K562 (cell line): ENCODE results near the gene CHGA. TPM values are rescaled to one million over a fixed set of nuclear protein-coding genes. Genes with fewer than 3 reads are reported as not detected.

Experiments
- ATAC-seq: fragments of 200-7000 bp; cut with Tn5 transposase; 3 replicates; pipeline ENCODE4 v1.9.1; 2020; ENCODE audit warnings: moderate library complexity
- BruUV-seq: library from RNA; stranded (reverse); fragments of 400-500 nt; replicated peaks from 2 replicates; lab custom pipeline; 2021; lab: Mats Ljungman, UMichigan
- CTCF ChIA-PET: fragments of 300-600 bp; formaldehyde crosslinking; extraction: SDS; loops from one replicate; lab custom pipeline; 2021; ENCODE audit warnings: low intra/inter-chr PET ratio; lab: Yijun Ruan, JAX
- POLR2A ChIA-PET: fragments of 300-600, 350-650 bp; sonication (Branson Sonifier 250); formaldehyde crosslinking; extraction: SDS; loops from one replicate; lab custom pipeline; 2021; ENCODE audit warnings: antibody characterized with exemption, inconsistent platforms; lab: Yijun Ruan, JAX
- DNase-seq, 4 experiments: peaks; one replicate each; pipeline versions ENCODE4 v3.0.0 to v3.0.0-alpha.2; 2011 to 2018; ENCODE audit warnings: low spot score in 3 of 4, mixed read lengths in 3 of 4; ENCODE audit errors: extremely low read depth in 1 of 4
- FAIRE-seq: peaks from 2 replicates; lab custom pipeline; 2011; peaks lifted over from hg19 to GRCh38; lab: Jason Lieb, UNC
- H2AFZ ChIP-seq: 2 replicates; pipeline ENCODE4 v1.6.0; 2011; ENCODE audit warnings: low read depth, low read length, control low read depth, inconsistent platforms
- H3K27ac ChIP-seq: fragments of 200-600 bp; 3 replicates; pipeline ENCODE4 v1.8.0; 2011; ENCODE audit warnings: low read depth, mild to moderate bottlenecking, control low read depth, inconsistent platforms, low read length, moderate library complexity, mixed read lengths; ENCODE audit errors: extremely low read depth
- H3K27me3 ChIP-seq, 2 experiments: fragments of 300-600 bp in 1 of 2; 2 replicates in 1 of 2; 3 replicates in 1 of 2; pipeline versions ENCODE4 v1.6.0 to v1.8.0; 2011; ENCODE audit warnings: inconsistent platforms in 2 of 2, low read length in 2 of 2, mild to moderate bottlenecking in 1 of 2, mixed read lengths in 1 of 2, moderate library complexity in 1 of 2; ENCODE audit not compliant: control insufficient read depth in 2 of 2, insufficient read depth in 2 of 2
- H3K36me3 ChIP-seq: fragments of 300-600 bp; 3 replicates; pipeline ENCODE4 v1.8.0; 2011; ENCODE audit warnings: mild to moderate bottlenecking, low read length, inconsistent platforms; ENCODE audit not compliant: control insufficient read depth, insufficient read depth
- H3K4me1 ChIP-seq, 2 experiments: fragments of 200-600 bp in 1 of 2; replicated peaks in 1 of 2; 2 replicates in 1 of 2; 3 replicates in 1 of 2; pipeline versions ENCODE4 v1.5.1 to v1.8.0; 2011; ENCODE audit warnings: inconsistent platforms in 2 of 2, low read length in 2 of 2, mild to moderate bottlenecking in 1 of 2, mixed read lengths in 1 of 2, moderate library complexity in 1 of 2; ENCODE audit not compliant: control insufficient read depth in 2 of 2, insufficient read depth in 2 of 2
- H3K4me2 ChIP-seq: 2 replicates; pipeline ENCODE4 v1.6.1; 2011; ENCODE audit warnings: low read length, control low read depth, inconsistent platforms, mixed read lengths; ENCODE audit not compliant: insufficient read depth
- H3K4me3 ChIP-seq: fragments of 200-600 bp; sonication (generic), shearing (Covaris generic); 2 replicates; pipeline ENCODE4 v1.5.1; 2016; ENCODE audit warnings: control low read depth, inconsistent platforms
- H3K79me2 ChIP-seq: fragments of 200-600 bp; 3 replicates; pipeline ENCODE4 v1.8.0; 2011; ENCODE audit warnings: low read length, inconsistent platforms; ENCODE audit not compliant: control insufficient read depth, insufficient read depth
- H3K9ac ChIP-seq, 2 experiments: 2 replicates each; pipeline versions ENCODE4 v1.6.0 to v1.6.1; 2011; ENCODE audit warnings: low read depth in 2 of 2, low read length in 2 of 2, control low read depth in 1 of 2, inconsistent platforms in 1 of 2, mild to moderate bottlenecking in 1 of 2, mixed read lengths in 1 of 2; ENCODE audit not compliant: insufficient read depth in 1 of 2
- H3K9me1 ChIP-seq: one replicate; pipeline ENCODE4 v1.6.0; 2011; ENCODE audit warnings: inconsistent platforms, mild to moderate bottlenecking, low read length, moderate library complexity; ENCODE audit not compliant: control insufficient read depth, insufficient read depth
- H3K9me3 ChIP-seq: replicated peaks from 2 replicates; pipeline ENCODE4 v1.5.1; 2011; ENCODE audit warnings: low read depth, low read length, inconsistent platforms; ENCODE audit not compliant: control insufficient read depth, insufficient read depth
- H4K20me1 ChIP-seq: replicated peaks from 2 replicates; pipeline ENCODE4 v1.6.1; 2011; ENCODE audit warnings: low read length, inconsistent platforms, mixed read lengths; ENCODE audit not compliant: control insufficient read depth, insufficient read depth
- ELF4 ChIP-seq: fragments of 450-650 bp; formaldehyde crosslinking; IDR thresholded peaks from 2 replicates; pipeline ENCODE4 v1.4.0; 2022; ENCODE audit warnings: missing genetic modification characterization
- GATAD2B ChIP-seq: fragments of 450-650 bp; IDR thresholded peaks from 2 replicates; pipeline ENCODE4 v1.6.1; 2017; ENCODE audit warnings: mild to moderate bottlenecking, borderline replicate concordance
- KDM5B ChIP-seq: fragments of 200-600 bp; sonication (generic); IDR thresholded peaks from 2 replicates; pipeline ENCODE4 v1.6.1; 2012; ENCODE audit warnings: low read depth, mild to moderate bottlenecking, moderate library complexity, low read length, control low read depth, inconsistent platforms; ENCODE audit not compliant: insufficient replicate concordance
- MEF2D ChIP-seq: conservative IDR thresholded peaks from 2 replicates; pipeline ENCODE4 v1.6.1; 2016; ENCODE audit warnings: low read depth, missing genetic modification characterization, missing compliant biosample characterization
- MLLT1 ChIP-seq, 2 experiments: fragments of 450-650 bp; IDR thresholded peaks; 2 replicates each; pipeline ENCODE4 v1.6.1; 2016
- POLR2B ChIP-seq: fragments of 450-650 bp; IDR thresholded peaks from 2 replicates; pipeline ENCODE4 v1.6.1; 2018; ENCODE audit warnings: low read depth; ENCODE audit not compliant: partially characterized antibody
- PTRF ChIP-seq: fragments of 450-650 bp; IDR thresholded peaks from 2 replicates; pipeline ENCODE4 v1.6.1; 2016; ENCODE audit warnings: mild to moderate bottlenecking, missing genetic modification characterization, missing compliant biosample characterization
- PTTG1 ChIP-seq: fragments of 450-650 bp; IDR thresholded peaks from 2 replicates; pipeline ENCODE4 v1.6.1; 2016; ENCODE audit warnings: low read depth, mild to moderate bottlenecking, missing genetic modification characterization, missing compliant biosample characterization
- RFX7 ChIP-seq: fragments of 250-450 bp; sonication (Bioruptor Pico); IDR thresholded peaks from 2 replicates; pipeline ENCODE4 v1.5.1; 2021; ENCODE audit warnings: mild to moderate bottlenecking
- SRF ChIP-seq, 2 experiments: fragments of 250-450, 450-650 bp in 1 of 2; sonication (Bioruptor Pico) in 1 of 2; sonication (generic) in 1 of 2; formaldehyde crosslinking; IDR thresholded peaks; 2 replicates each; pipeline versions ENCODE4 v1.5.0 to v1.5.1; 2020 to 2022; ENCODE audit warnings: mild to moderate bottlenecking in 1 of 2, missing genetic modification reagents in 1 of 2
- TRIM28 ChIP-seq: fragments of 450-650 bp; IDR thresholded peaks from 2 replicates; pipeline ENCODE4 v1.6.1; 2017
- ZHX1 ChIP-seq: fragments of 150-350 bp; conservative IDR thresholded peaks from 2 replicates; pipeline ENCODE4 v1.6.1; 2014; ENCODE audit warnings: low read length
- ZNF212 ChIP-seq: fragments of 450-650 bp; formaldehyde crosslinking; IDR thresholded peaks from 2 replicates; pipeline ENCODE4 v1.4.0; 2020; ENCODE audit warnings: mild to moderate bottlenecking
- ZSCAN29 ChIP-seq: fragments of 450-650 bp; IDR thresholded peaks from 2 replicates; pipeline ENCODE4 v1.6.1; 2017
- WGBS: fragments of 100-300 bp; shearing (Covaris generic); methylation state at CpG from one replicate; pipeline ENCODE4 v1.1.6; 2016; ENCODE audit warnings: low coverage, mixed read lengths; ENCODE audit not compliant: insufficient coverage; ENCODE audit errors: missing lambda C conversion rate; 5-methylcytosine and 5-hydroxymethylcytosine counted together
- in situ Hi-C: fragments of 300-500 bp; cut with MboI; formaldehyde crosslinking; loops from 4 replicates; pipeline ENCODE4 v1.15.0; 2018; ENCODE audit warnings: inconsistent platforms, mixed read lengths
- intact Hi-C: fragments of 100-400 bp; cut with micrococcal nuclease; formaldehyde crosslinking; loops from 2 replicates; pipeline ENCODE4 v1.14.2; 2022
- polyA plus RNA-seq, 8 experiments: library from polyadenylated mRNA; depleted of rRNA in 4 of 8; stranded (reverse) in 5 of 8; unstranded in 3 of 8; fragments of >200 nt; fragmentation: Nextera tagmentation in 2 of 8; fragmentation: Illumina TruSeq in 1 of 8; extraction: Ambion mirVana in 2 of 8; extraction: Trizol in 1 of 8; gene quantifications; 2 replicates each; pipeline versions ENCODE4 v1.2.1 to v1.2.3, GENCODE V29; 2011 to 2014; ENCODE audit warnings: inconsistent platforms in 1 of 8, missing spikeins in 1 of 8
- total RNA-seq, 7 experiments: library from RNA; depleted of rRNA in 6 of 7; stranded (reverse); fragments of >200 nt in 6 of 7; fragmentation: Illumina TruSeq in 2 of 7; extraction: Trizol in 2 of 7; gene quantifications; 2 replicates each; pipeline versions ENCODE4 v1.2.1 to v1.2.3, GENCODE V29; 2011 to 2021; ENCODE audit warnings: low replicate concordance in 1 of 7

The CHGA gene
- total and polyA plus RNA-seq, 9 of the 15 experiments (the other 6 are each of a cell fraction or from before 2014, with no cell fraction given), result not detected

- FAIRE-seq, result no peak
- POLR2A ChIA-PET, result no interaction called here
Observed at GRCh38 chr14:92956961-92957360, 34.0 kb downstream of the CHGA start.

More at GRCh38 chr14:92956961-92957360, 34.0 kb downstream of the CHGA start:
- Histone ChIP-seq H3K4me1 (peaks cover 0 to 1% of the 10 kb centered on the region in 2 experiments; a peak in 2 of 5 replicates), H3K9ac (no peak overlapping the region), H3K4me2 (no peak overlapping the region), H3K27ac (no peak overlapping the region), H3K9me1 (no peaks in the 10 kb centered on the region), H3K79me2 (no peaks in the 10 kb centered on the region), H3K27me3 (no peaks in the 10 kb centered on the region), H3K36me3 (peaks cover 16% of the 10 kb centered on the region; the same call in 1 of the 3 replicates), H4K20me1 (no peaks in the 10 kb centered on the region), H2AFZ (no peak overlapping the region), H3K4me3 (no peak overlapping the region), H3K9me3 (no peaks in the 10 kb centered on the region)
- intact Hi-C loops (no loop called here), in situ Hi-C loops (loop anchor here (10.0 kb wide), 1 partner anchor 188 kb away; no protein-coding TSS in a partner anchor)
- ATAC-seq (no peak), DNase-seq (no peak)
- BruUV-seq, result no TSS peak
- CTCF ChIA-PET, result no interaction called here
- TF ChIP-seq PTRF, result no peak
- TF ChIP-seq MLLT1 (IDR thresholded peaks at IDR 0.05), result no peak
- no peak for TF ChIP-seq ZSCAN29
- no peak for TF ChIP-seq TRIM28
- no peak for TF ChIP-seq ELF4
- no peak for TF ChIP-seq RFX7 (CRISPR knock-in tag)
- no peak for TF ChIP-seq PTTG1
- TF ChIP-seq POLR2B, result no peak
- TF ChIP-seq GATAD2B, result no peak
- no peak for TF ChIP-seq ZHX1
- TF ChIP-seq KDM5B, result no peak
- no peak for TF ChIP-seq MEF2D (tag)
- no peak for TF ChIP-seq ZNF212 (CRISPR knock-in tag)
- no peak for TF ChIP-seq SRF (CRISPR knock-in tag; IDR thresholded peaks at IDR 0.05)
- WGBS, result 86% methylated on average over 11 of the region's 11 CpGs
